ENCODE measurements around the gene ECE2.

ECE2 gene

GRCh38 chr3:184230603-184231528 lies 45.0 kb upstream of the ECE2 start:
- Histone ChIP-seq H3K79me1 (ENCODE audit: low read length) (no peaks in the 10 kb centered on the region), H3K18ac (ENCODE audit: low read length) (no peak overlapping the region), H3K4ac (ENCODE audit: low read depth, low read length) (no peak overlapping the region), H3K79me2 (ENCODE audit: control insufficient read depth, insufficient read depth, low read length) (no peaks in the 10 kb centered on the region), H3K27me3 (ENCODE audit: insufficient read depth, low read length, poor library complexity) (peaks cover 41% of the 10 kb centered on the region), H4K8ac (ENCODE audit: low read depth, low read length) (no peak overlapping the region), H3K27ac (ENCODE audit: low read depth, low read length) (no peak overlapping the region), H3K56ac (ENCODE audit: low read length) (no peak overlapping the region), H2BK15ac (replicated peaks; ENCODE audit: low read depth) (no peak overlapping the region), H2BK5ac (ENCODE audit: low read length) (no peak overlapping the region), H3K36me3 (ENCODE audit: control insufficient read depth, insufficient read depth, low read length) (no peaks in the 10 kb centered on the region), H3K4me3 (ENCODE audit: low read length) (no peak overlapping the region), H3K23ac (ENCODE audit: low read length) (no peak overlapping the region), H2BK120ac (ENCODE audit: low read depth, low read length) (no peak overlapping the region), H3K4me2 (ENCODE audit: low read length) (no peak overlapping the region), H2AK5ac (ENCODE audit: low read length) (no peak overlapping the region), H4K5ac (ENCODE audit: low read length) (no peak overlapping the region), H3K4me1 (ENCODE audit: control insufficient read depth, low read depth, low read length) (no peaks in the 10 kb centered on the region), H3K9ac (ENCODE audit: low read length) (no peak overlapping the region)
- DNase-seq, result no peak
- no CpG with 5 or more reads among the region's 79 CpGs for WGBS (ENCODE audit: extremely low coverage, insufficient coverage, low lambda C conversion rate)

- H3K27me3 ChIP-seq (ENCODE audit: insufficient read depth, low read length, poor library complexity), result peaks cover 41% of the 10 kb centered on the region
Measured at GRCh38 chr3:184231671-184232070, 44.2 kb upstream of the ECE2 start.

GRCh38 chr3:184233127-184233843 lies 42.5 kb upstream of the ECE2 start:
- Histone ChIP-seq H2BK15ac (replicated peaks; ENCODE audit: low read depth) (no peak overlapping the region), H4K8ac (ENCODE audit: low read depth, low read length) (no peak overlapping the region), H2BK5ac (ENCODE audit: low read length) (no peak overlapping the region), H3K56ac (ENCODE audit: low read length) (no peak overlapping the region), H3K9ac (ENCODE audit: low read length) (no peak overlapping the region), H4K5ac (ENCODE audit: low read length) (no peak overlapping the region), H3K4me2 (ENCODE audit: low read length) (no peak overlapping the region), H2AK5ac (ENCODE audit: low read length) (no peak overlapping the region), H3K27ac (ENCODE audit: low read depth, low read length) (no peak overlapping the region), H3K27me3 (ENCODE audit: insufficient read depth, low read length, poor library complexity) (peaks cover 40% of the 10 kb centered on the region), H3K4me3 (ENCODE audit: low read length) (no peak overlapping the region), H3K79me2 (ENCODE audit: control insufficient read depth, insufficient read depth, low read length) (no peaks in the 10 kb centered on the region), H3K4me1 (ENCODE audit: control insufficient read depth, low read depth, low read length) (no peaks in the 10 kb centered on the region), H3K36me3 (ENCODE audit: control insufficient read depth, insufficient read depth, low read length) (no peaks in the 10 kb centered on the region), H3K18ac (ENCODE audit: low read length) (no peak overlapping the region), H3K23ac (ENCODE audit: low read length) (no peak overlapping the region), H3K79me1 (ENCODE audit: low read length) (no peaks in the 10 kb centered on the region), H2BK120ac (ENCODE audit: low read depth, low read length) (no peak overlapping the region), H3K4ac (ENCODE audit: low read depth, low read length) (no peak overlapping the region)
- DNase-seq, result no peak
- no CpG with 5 or more reads among the region's 23 CpGs for WGBS (ENCODE audit: extremely low coverage, insufficient coverage, low lambda C conversion rate)

More at GRCh38 chr3:184231671-184232070, 44.2 kb upstream of the ECE2 start:
- no peak overlapping the region for H3K18ac ChIP-seq (ENCODE audit: low read length)
- H4K8ac ChIP-seq (ENCODE audit: low read depth, low read length), result no peak overlapping the region
- H2BK120ac ChIP-seq (ENCODE audit: low read depth, low read length), result no peak overlapping the region
- H2AK5ac ChIP-seq (ENCODE audit: low read length), result no peak overlapping the region
- no peak overlapping the region for H3K9ac ChIP-seq (ENCODE audit: low read length)
- H3K4me1 ChIP-seq (ENCODE audit: control insufficient read depth, low read depth, low read length), result no peaks in the 10 kb centered on the region
- no peak overlapping the region for H3K27ac ChIP-seq (ENCODE audit: low read depth, low read length)
- no peak overlapping the region for H3K4me3 ChIP-seq (ENCODE audit: low read length)
- H3K56ac ChIP-seq (ENCODE audit: low read length), result no peak overlapping the region
- no peak overlapping the region for H3K4ac ChIP-seq (ENCODE audit: low read depth, low read length)
- no peaks in the 10 kb centered on the region for H3K79me1 ChIP-seq (ENCODE audit: low read length)
- no peak for DNase-seq
- no peak overlapping the region for H2BK15ac ChIP-seq (replicated peaks; ENCODE audit: low read depth)
- H3K79me2 ChIP-seq (ENCODE audit: control insufficient read depth, insufficient read depth, low read length), result no peaks in the 10 kb centered on the region
- no peak overlapping the region for H3K4me2 ChIP-seq (ENCODE audit: low read length)
- no peak overlapping the region for H4K5ac ChIP-seq (ENCODE audit: low read length)
- H2BK5ac ChIP-seq (ENCODE audit: low read length), result no peak overlapping the region
- WGBS (ENCODE audit: extremely low coverage, insufficient coverage, low lambda C conversion rate), result no CpG with 5 or more reads among the region's 3 CpGs
- H3K36me3 ChIP-seq (ENCODE audit: control insufficient read depth, insufficient read depth, low read length), result no peaks in the 10 kb centered on the region
- H3K23ac ChIP-seq (ENCODE audit: low read length), result no peak overlapping the region

- Histone ChIP-seq H3K9ac (ENCODE audit: low read length) (no peak overlapping the region), H3K56ac (ENCODE audit: low read length) (no peak overlapping the region), H3K79me2 (ENCODE audit: control insufficient read depth, insufficient read depth, low read length) (no peaks in the 10 kb centered on the region), H3K36me3 (ENCODE audit: control insufficient read depth, insufficient read depth, low read length) (no peaks in the 10 kb centered on the region), H2BK120ac (ENCODE audit: low read depth, low read length) (no peak overlapping the region), H3K4me2 (ENCODE audit: low read length) (no peak overlapping the region), H3K4me1 (ENCODE audit: control insufficient read depth, low read depth, low read length) (no peaks in the 10 kb centered on the region), H4K5ac (ENCODE audit: low read length) (no peak overlapping the region), H3K27ac (ENCODE audit: low read depth, low read length) (no peak overlapping the region), H3K23ac (ENCODE audit: low read length) (no peak overlapping the region), H2BK5ac (ENCODE audit: low read length) (no peak overlapping the region), H3K4ac (ENCODE audit: low read depth, low read length) (no peak overlapping the region), H3K4me3 (ENCODE audit: low read length) (no peak overlapping the region), H4K8ac (ENCODE audit: low read depth, low read length) (no peak overlapping the region), H3K27me3 (ENCODE audit: insufficient read depth, low read length, poor library complexity) (peaks cover 34% of the 10 kb centered on the region), H2BK15ac (replicated peaks; ENCODE audit: low read depth) (no peak overlapping the region), H3K79me1 (ENCODE audit: low read length) (no peaks in the 10 kb centered on the region), H3K18ac (ENCODE audit: low read length) (no peak overlapping the region), H2AK5ac (ENCODE audit: low read length) (no peak overlapping the region)
- WGBS (ENCODE audit: extremely low coverage, insufficient coverage, low lambda C conversion rate), result no CpG with 5 or more reads among the region's 4 CpGs
- no peak for DNase-seq
Measured at GRCh38 chr3:184234224-184234623, 41.6 kb upstream of the ECE2 start.

- H3K36me3 ChIP-seq (ENCODE audit: control insufficient read depth, insufficient read depth, low read length), result no peaks in the 10 kb centered on the region
Measured at GRCh38 chr3:184234671-184235380, 41.0 kb upstream of the ECE2 start.

More at GRCh38 chr3:184234671-184235380, 41.0 kb upstream of the ECE2 start:
- H3K9ac ChIP-seq (ENCODE audit: low read length), result no peak overlapping the region
- no peak overlapping the region for H4K5ac ChIP-seq (ENCODE audit: low read length)
- H2BK120ac ChIP-seq (ENCODE audit: low read depth, low read length), result no peak overlapping the region
- no CpG with 5 or more reads among the region's 19 CpGs for WGBS (ENCODE audit: extremely low coverage, insufficient coverage, low lambda C conversion rate)
- H2BK15ac ChIP-seq (replicated peaks; ENCODE audit: low read depth), result no peak overlapping the region
- no peak overlapping the region for H2BK5ac ChIP-seq (ENCODE audit: low read length)
- no peak overlapping the region for H3K18ac ChIP-seq (ENCODE audit: low read length)
- no peak overlapping the region for H3K23ac ChIP-seq (ENCODE audit: low read length)
- no peak overlapping the region for H3K56ac ChIP-seq (ENCODE audit: low read length)
- H3K79me2 ChIP-seq (ENCODE audit: control insufficient read depth, insufficient read depth, low read length), result no peaks in the 10 kb centered on the region
- H3K4ac ChIP-seq (ENCODE audit: low read depth, low read length), result no peak overlapping the region
- no peak overlapping the region for H3K27ac ChIP-seq (ENCODE audit: low read depth, low read length)
- no peak overlapping the region for H3K4me3 ChIP-seq (ENCODE audit: low read length)
- no peaks in the 10 kb centered on the region for H3K4me1 ChIP-seq (ENCODE audit: control insufficient read depth, low read depth, low read length)
- no peak overlapping the region for H3K4me2 ChIP-seq (ENCODE audit: low read length)
- H4K8ac ChIP-seq (ENCODE audit: low read depth, low read length), result no peak overlapping the region
- H3K79me1 ChIP-seq (ENCODE audit: low read length), result no peaks in the 10 kb centered on the region
- no peak overlapping the region for H2AK5ac ChIP-seq (ENCODE audit: low read length)
- no peak for DNase-seq
- peaks cover 30% of the 10 kb centered on the region for H3K27me3 ChIP-seq (ENCODE audit: insufficient read depth, low read length, poor library complexity)
